Measurements from ENCODE around the gene ITGA4. TPM values are rescaled to one million over a fixed set of nuclear protein-coding genes. Genes with fewer than 3 reads are reported as not detected.
A peak's percentile ranks its signal among the peaks of the same experiment; 100 is the strongest.

ITGA4 gene
- total RNA-seq, 1 experiment from 2014 or later = not detected

DNA sequence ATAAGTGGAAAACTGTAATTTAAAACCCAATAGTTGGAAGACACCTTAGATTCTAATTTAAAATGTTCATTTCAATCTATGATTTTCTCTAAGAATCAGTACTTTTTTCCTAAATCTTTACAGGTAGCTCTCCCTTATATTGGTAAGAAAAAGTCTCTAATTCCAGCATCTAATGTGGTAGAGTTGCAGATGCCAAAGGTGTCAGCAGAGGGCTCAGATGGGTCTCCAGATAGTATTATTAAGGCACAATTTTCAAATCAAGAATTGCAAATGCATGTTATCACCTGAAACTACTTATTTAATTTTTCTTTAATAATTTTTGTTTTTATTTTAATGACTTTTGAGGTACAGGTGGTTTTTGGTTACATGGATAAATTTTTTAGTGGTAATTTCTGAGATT, 25.5 kb upstream of the ITGA4 start:
- Histone ChIP-seq H3K4me3 (ENCODE audit: low read depth, low read length) (no peak overlapping the region), H3K27me3 (replicated peaks; ENCODE audit: control insufficient read depth, insufficient read depth, low read length) (no peaks in the 10 kb centered on the region), H3K36me3 (ENCODE audit: control insufficient read depth, insufficient read depth, low read length) (no peaks in the 10 kb centered on the region), H3K9me3 (no peaks in the 10 kb centered on the region), H3K4me1 (no peaks in the 10 kb centered on the region)
- ChIA-PET CTCF (no interaction called here), POLR2A (no interaction called here)
- intact Hi-C loops (cut with micrococcal nuclease; ENCODE audit: unreplicated experiment) = loop anchor here (1.0 kb wide), 1 partner anchor 284 kb away; no protein-coding TSS in a partner anchor
- H3K36me3 Mint-ChIP-seq (ENCODE audit: insufficient read depth, unreplicated experiment) = no peaks in the 10 kb centered on the region
- no peaks in the 10 kb centered on the region for H3K4me1 Mint-ChIP-seq (ENCODE audit: low read depth, unreplicated experiment)
- H3K27ac Mint-ChIP-seq (ENCODE audit: unreplicated experiment) = no peak overlapping the region
- BruUV-seq (replicated peaks) = no TSS peak
- no peaks in the 10 kb centered on the region for H3K9me3 Mint-ChIP-seq (ENCODE audit: unreplicated experiment)
- TF ChIP-seq, protein P1, sequence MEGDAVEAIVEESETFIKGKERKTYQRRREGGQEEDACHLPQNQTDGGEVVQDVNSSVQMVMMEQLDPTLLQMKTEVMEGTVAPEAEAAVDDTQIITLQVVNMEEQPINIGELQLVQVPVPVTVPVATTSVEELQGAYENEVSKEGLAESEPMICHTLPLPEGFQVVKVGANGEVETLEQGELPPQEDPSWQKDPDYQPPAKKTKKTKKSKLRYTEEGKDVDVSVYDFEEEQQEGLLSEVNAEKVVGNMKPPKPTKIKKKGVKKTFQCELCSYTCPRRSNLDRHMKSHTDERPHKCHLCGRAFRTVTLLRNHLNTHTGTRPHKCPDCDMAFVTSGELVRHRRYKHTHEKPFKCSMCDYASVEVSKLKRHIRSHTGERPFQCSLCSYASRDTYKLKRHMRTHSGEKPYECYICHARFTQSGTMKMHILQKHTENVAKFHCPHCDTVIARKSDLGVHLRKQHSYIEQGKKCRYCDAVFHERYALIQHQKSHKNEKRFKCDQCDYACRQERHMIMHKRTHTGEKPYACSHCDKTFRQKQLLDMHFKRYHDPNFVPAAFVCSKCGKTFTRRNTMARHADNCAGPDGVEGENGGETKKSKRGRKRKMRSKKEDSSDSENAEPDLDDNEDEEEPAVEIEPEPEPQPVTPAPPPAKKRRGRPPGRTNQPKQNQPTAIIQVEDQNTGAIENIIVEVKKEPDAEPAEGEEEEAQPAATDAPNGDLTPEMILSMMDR (IDR thresholded peaks at IDR 0.05; ENCODE audit: insufficient read depth in 1 of 2, low read depth in 1 of 2, low read length in 1 of 2, severe bottlenecking in 1 of 2, unreplicated experiment in 1 of 2) = no peak
- no peaks in the 10 kb centered on the region for H3K27me3 Mint-ChIP-seq (ENCODE audit: insufficient read depth, unreplicated experiment)
- no peak for DNase-seq
- H3K4me3 Mint-ChIP-seq (ENCODE audit: unreplicated experiment) = no peak overlapping the region

DNA sequence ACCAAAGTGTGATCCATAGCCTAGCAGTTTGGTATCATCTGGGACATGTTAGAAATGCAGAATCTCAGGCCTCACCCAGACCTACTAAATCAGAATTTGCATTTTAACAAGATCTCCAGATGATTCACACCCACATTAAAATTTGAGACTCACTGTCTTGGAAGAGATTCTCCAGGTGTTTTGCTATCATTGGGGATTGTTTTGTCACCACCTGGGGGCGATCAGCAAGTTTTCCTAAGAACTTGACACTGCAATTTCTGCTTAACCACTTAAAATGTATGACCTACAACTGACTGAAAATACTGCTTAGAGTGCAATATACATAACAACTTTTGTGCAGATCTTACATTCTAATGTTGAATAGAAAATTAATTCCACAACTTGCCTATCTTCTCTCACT, 18.9 kb upstream of the ITGA4 start:
- BruUV-seq (replicated peaks) = no TSS peak
- H3K4me3 ChIP-seq (ENCODE audit: low read depth, low read length) = no peak overlapping the region
- ChIA-PET POLR2A (no interaction called here), CTCF (no interaction called here)
- no peaks in the 10 kb centered on the region for H3K4me1 ChIP-seq
- no peak for DNase-seq
- no peaks in the 10 kb centered on the region for H3K9me3 Mint-ChIP-seq (ENCODE audit: unreplicated experiment)
- no peaks in the 10 kb centered on the region for H3K27me3 ChIP-seq (replicated peaks; ENCODE audit: control insufficient read depth, insufficient read depth, low read length)
- intact Hi-C loops (cut with micrococcal nuclease; ENCODE audit: unreplicated experiment) = loop anchor here (2.0 kb wide), 1 partner anchor 277 kb away; no protein-coding TSS in a partner anchor
- no peak overlapping the region for H3K4me3 Mint-ChIP-seq (ENCODE audit: unreplicated experiment)
- no peaks in the 10 kb centered on the region for H3K36me3 Mint-ChIP-seq (ENCODE audit: insufficient read depth, unreplicated experiment)
- TF ChIP-seq, protein P1 (IDR thresholded peaks at IDR 0.05; ENCODE audit: insufficient read depth in 1 of 2, low read depth in 1 of 2, low read length in 1 of 2, severe bottlenecking in 1 of 2, unreplicated experiment in 1 of 2) = peak; percentile 20 to 35
- H3K9me3 ChIP-seq = no peaks in the 10 kb centered on the region
- H3K27ac Mint-ChIP-seq (ENCODE audit: unreplicated experiment) = no peak overlapping the region
- peaks cover 6% of the 10 kb centered on the region for H3K27me3 Mint-ChIP-seq (ENCODE audit: insufficient read depth, unreplicated experiment)
- no peaks in the 10 kb centered on the region for H3K36me3 ChIP-seq (ENCODE audit: control insufficient read depth, insufficient read depth, low read length)
- no peaks in the 10 kb centered on the region for H3K4me1 Mint-ChIP-seq (ENCODE audit: low read depth, unreplicated experiment)

DNA sequence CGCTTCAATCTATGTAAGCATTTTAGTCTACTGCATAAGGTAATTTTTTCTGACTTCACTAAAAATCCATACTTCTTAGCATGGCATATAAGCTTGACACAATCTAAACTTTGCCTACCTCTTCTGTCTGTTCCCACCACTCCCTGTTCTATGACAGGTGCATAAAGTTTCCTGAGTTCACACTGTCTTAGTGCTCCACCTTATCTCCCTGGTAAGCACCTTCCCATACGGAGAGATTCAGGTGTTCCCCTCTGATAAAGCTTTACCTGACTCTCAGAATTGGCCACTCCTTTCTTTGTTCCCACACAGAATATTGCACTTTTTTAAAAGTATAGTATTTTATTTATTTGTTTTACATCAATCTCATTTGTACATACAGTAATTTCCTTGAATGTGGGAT, 16.8 kb upstream of the ITGA4 start:
- Mint-ChIP-seq H3K36me3 (ENCODE audit: insufficient read depth, unreplicated experiment) (no peaks in the 10 kb centered on the region), H3K4me3 (ENCODE audit: unreplicated experiment) (no peak overlapping the region), H3K27ac (ENCODE audit: unreplicated experiment) (no peak overlapping the region), H3K27me3 (ENCODE audit: insufficient read depth, unreplicated experiment) (peaks cover 6% of the 10 kb centered on the region), H3K9me3 (ENCODE audit: unreplicated experiment) (no peaks in the 10 kb centered on the region), H3K4me1 (ENCODE audit: low read depth, unreplicated experiment) (no peaks in the 10 kb centered on the region)
- H3K36me3 ChIP-seq (ENCODE audit: control insufficient read depth, insufficient read depth, low read length) = no peaks in the 10 kb centered on the region
- H3K9me3 ChIP-seq = no peaks in the 10 kb centered on the region
- no peaks in the 10 kb centered on the region for H3K27me3 ChIP-seq (replicated peaks; ENCODE audit: control insufficient read depth, insufficient read depth, low read length)
- no TSS peak for BruUV-seq (replicated peaks)
- ChIA-PET CTCF (no interaction called here), POLR2A (no interaction called here)
- TF ChIP-seq, protein P1 (IDR thresholded peaks at IDR 0.05; ENCODE audit: insufficient read depth in 1 of 2, low read depth in 1 of 2, low read length in 1 of 2, severe bottlenecking in 1 of 2, unreplicated experiment in 1 of 2) = no peak
- no peak overlapping the region for H3K4me3 ChIP-seq (ENCODE audit: low read depth, low read length)
- intact Hi-C loops (cut with micrococcal nuclease; ENCODE audit: unreplicated experiment) = no loop called here
- H3K4me1 ChIP-seq = no peaks in the 10 kb centered on the region
- no peak for DNase-seq

Measured in Caco-2 (cell line).